SW 1271 (cell line): ENCODE data around the gene FABP1.

ENCODE experiments used
- DNase-seq, 2 experiments: peaks; one replicate each; lab custom pipeline; 2025; lab: John Stamatoyannopoulos, UW

The FABP1 gene

DNA sequence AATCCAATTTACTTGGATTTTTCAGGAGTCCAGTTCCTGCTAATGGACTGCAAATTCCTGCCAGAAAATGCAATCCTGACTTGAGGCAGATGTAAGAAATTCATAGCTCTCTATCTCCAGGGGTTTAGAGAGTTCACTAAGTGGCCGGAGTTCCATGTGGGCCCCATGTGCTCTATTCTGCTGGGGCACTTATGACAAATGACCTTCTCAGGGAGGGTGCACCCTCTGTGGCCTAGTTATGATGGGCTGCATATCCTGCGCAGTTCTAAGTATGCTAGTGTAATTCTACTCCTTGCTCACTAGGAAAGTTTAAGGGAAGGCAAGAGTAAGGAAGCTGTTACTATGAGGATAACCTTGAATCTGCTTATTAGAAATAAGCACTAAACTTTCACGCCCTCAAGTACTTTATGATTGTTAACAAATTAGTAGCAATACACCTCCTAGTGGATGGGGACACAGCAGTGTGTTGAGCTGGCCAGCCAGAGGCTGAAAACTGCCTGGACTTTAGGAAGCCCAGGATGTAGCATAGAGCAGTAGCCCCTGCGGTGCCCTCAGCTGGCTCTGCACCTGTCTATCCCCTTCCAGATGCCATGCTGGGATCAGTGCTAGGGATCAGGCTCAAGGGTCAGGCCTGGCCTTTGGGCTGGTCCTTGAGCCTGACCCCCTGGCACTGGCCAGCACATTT is 45.8 kb downstream of the FABP1 start:
- DNase-seq = no peak

DNA sequence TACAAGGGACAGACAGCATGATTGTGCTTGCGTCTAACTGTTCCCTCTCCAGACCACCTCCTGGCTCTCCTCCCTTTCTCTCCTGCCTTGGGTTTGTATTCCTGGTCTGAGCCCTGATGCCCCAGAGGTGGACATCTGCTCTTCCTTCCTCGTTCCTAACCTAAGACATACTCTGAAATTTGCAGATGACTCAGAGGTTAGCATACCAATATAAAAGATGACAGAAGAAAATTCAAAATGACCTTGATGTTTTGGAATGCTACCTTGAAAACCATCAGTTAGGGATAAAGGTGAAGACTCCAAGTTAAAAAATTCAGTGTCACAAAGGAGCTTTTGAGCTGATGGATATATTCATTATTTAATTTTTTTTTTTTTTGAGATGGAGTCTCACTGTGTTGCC is 47.3 kb downstream of the FABP1 start:
- no peak for DNase-seq

- no peak for DNase-seq
Observed at GRCh38 chr2:88078643-88079172, 49.2 kb downstream of the FABP1 start.

DNA sequence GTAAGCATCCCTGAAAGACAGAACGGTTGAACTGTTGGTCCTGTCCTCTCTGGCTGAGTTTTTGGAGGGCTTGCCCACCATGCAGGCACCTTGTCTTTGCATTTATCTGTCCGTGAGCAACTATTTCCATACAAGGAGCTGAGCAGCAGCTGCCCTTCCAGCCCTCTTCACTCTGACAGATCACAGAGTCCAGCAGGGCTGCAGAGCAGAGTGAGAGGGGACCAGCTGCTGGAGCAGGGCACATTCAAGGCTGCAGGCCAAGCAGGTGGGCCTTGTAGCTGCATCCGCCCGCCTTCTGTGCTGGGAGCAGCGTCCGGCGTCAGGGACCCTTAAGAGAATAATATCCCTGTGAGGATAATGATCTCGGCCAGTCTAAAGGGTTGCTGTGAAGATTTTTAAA is 50.8 kb downstream of the FABP1 start:
- DNase-seq = no peak

GRCh38 chr2:88074854-88075292 is 53.0 kb downstream of the FABP1 start:
- peak in 1 of 2 experiments; percentile 7 for DNase-seq

DNA sequence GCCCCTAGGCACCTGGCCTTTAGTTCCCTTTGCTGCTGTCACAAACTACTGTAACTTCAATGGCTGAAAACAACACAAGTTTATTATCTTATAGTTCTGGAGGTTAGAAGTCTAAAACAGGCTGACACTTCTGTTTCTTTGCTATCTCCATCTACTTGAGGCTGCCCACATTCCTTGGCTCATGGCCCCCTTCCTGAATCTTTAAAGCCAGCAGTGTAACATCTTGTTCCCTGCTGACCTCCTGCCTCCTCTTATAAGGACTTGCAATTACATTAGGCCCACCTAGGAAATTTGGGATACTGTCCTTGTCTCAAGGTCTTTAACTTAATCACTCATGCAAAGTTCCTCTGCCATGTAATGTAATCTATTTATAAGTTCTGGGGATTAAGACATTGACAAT is 53.7 kb downstream of the FABP1 start:
- DNase-seq = no peak
